K562 (cell line): ENCODE measurements around the gene INPP4B.

Experiments used
- BCL6 ChIP-seq: fragments of 250-450 bp; sonication (Bioruptor Pico); IDR thresholded peaks from 2 replicates; pipeline ENCODE4 v1.4.0; 2020
- EZH2 ChIP-seq: IDR thresholded peaks from 2 replicates; pipeline ENCODE4 v1.6.1; 2012; ENCODE audit warnings: low read depth, mild to moderate bottlenecking, inconsistent platforms, low read length, borderline replicate concordance
- GATA2 ChIP-seq: sonication (generic); formaldehyde crosslinking; IDR thresholded peaks from 2 replicates; pipeline ENCODE4 v1.4.0; 2020; ENCODE audit warnings: mild to moderate bottlenecking, missing genetic modification reagents
- GATAD2B ChIP-seq: fragments of 450-650 bp; IDR thresholded peaks from 2 replicates; pipeline ENCODE4 v1.6.1; 2017; ENCODE audit warnings: mild to moderate bottlenecking, borderline replicate concordance
- MAX ChIP-seq: sonication (generic); formaldehyde crosslinking; IDR thresholded peaks from 2 replicates; pipeline ENCODE4 v1.9.0; 2022; ENCODE audit warnings: mild to moderate bottlenecking, missing genetic modification reagents
- SIN3A ChIP-seq, 2 experiments: fragments of 150-350 bp in 1 of 2; IDR thresholded peaks; 2 replicates each; pipeline ENCODE4 v1.6.1; 2011 to 2016; ENCODE audit warnings: borderline replicate concordance in 2 of 2, low read depth in 2 of 2, low read length in 2 of 2, mild to moderate bottlenecking in 2 of 2, moderate library complexity in 2 of 2; ENCODE audit not compliant: control insufficient read depth in 1 of 2
- SMARCA4 ChIP-seq: fragments of 450-650 bp; IDR thresholded peaks from 2 replicates; pipeline ENCODE4 v1.6.1; 2016
- ZNF121 ChIP-seq: sonication (generic); formaldehyde crosslinking; conservative IDR thresholded peaks from 2 replicates; pipeline ENCODE4 v1.8.0; 2022; ENCODE audit warnings: missing genetic modification reagents

GRCh38 chr4:142281999-142282398 is 564.1 kb downstream of the INPP4B start:
- no peak for TF ChIP-seq GATA2 (CRISPR knock-in tag)
- TF ChIP-seq BCL6 (CRISPR knock-in tag) = no peak
- TF ChIP-seq SMARCA4 = no peak
- TF ChIP-seq ZNF121 (CRISPR knock-in tag) = no peak
- no peak for TF ChIP-seq GATAD2B
- no peak for TF ChIP-seq SIN3A (IDR thresholded peaks at IDR 0.05; ENCODE audit: borderline replicate concordance in 2 of 2, control insufficient read depth in 1 of 2, low read depth in 2 of 2, low read length in 2 of 2)
- TF ChIP-seq MAX (CRISPR knock-in tag) = no peak
- TF ChIP-seq EZH2 = no peak
